ENCODE data around the gene RBBP7.

RBBP7 gene

GRCh38 chrX:16814597-16814996 lies 55.6 kb downstream of the RBBP7 start:
- H3K4me3 ChIP-seq (ENCODE audit: low read length): no peak overlapping the region
- TF ChIP-seq CTCF (conservative IDR thresholded peaks at IDR 0.05; ENCODE audit: low read depth, low read length): no peak
- DNase-seq (ENCODE audit: low read depth): no peak

GRCh38 chrX:16807976-16808542 lies 62.1 kb downstream of the RBBP7 start:
- no peak overlapping the region for H3K4me3 ChIP-seq (ENCODE audit: low read length)
- no peak for TF ChIP-seq CTCF (conservative IDR thresholded peaks at IDR 0.05; ENCODE audit: low read depth, low read length)
- no peak for DNase-seq (ENCODE audit: low read depth)

- no peak overlapping the region for H3K4me3 ChIP-seq (ENCODE audit: low read length)
- no peak for DNase-seq (ENCODE audit: low read depth)
- peak; percentile 54 for TF ChIP-seq CTCF (conservative IDR thresholded peaks at IDR 0.05; ENCODE audit: low read depth, low read length)
Observed at GRCh38 chrX:16807548-16807947, 62.6 kb downstream of the RBBP7 start.

GRCh38 chrX:16804923-16805464 lies 65.2 kb downstream of the RBBP7 start:
- no peak overlapping the region for H3K4me3 ChIP-seq (ENCODE audit: low read length)
- no peak for DNase-seq (ENCODE audit: low read depth)
- no peak for TF ChIP-seq CTCF (conservative IDR thresholded peaks at IDR 0.05; ENCODE audit: low read depth, low read length)

- DNase-seq (ENCODE audit: low read depth): no peak
- no peak overlapping the region for H3K4me3 ChIP-seq (ENCODE audit: low read length)
- no peak for TF ChIP-seq CTCF (conservative IDR thresholded peaks at IDR 0.05; ENCODE audit: low read depth, low read length)
Observed at GRCh38 chrX:16797841-16798240, 72.3 kb downstream of the RBBP7 start.

- H3K4me3 ChIP-seq (ENCODE audit: low read length): no peak overlapping the region
- DNase-seq (ENCODE audit: low read depth): no peak
- TF ChIP-seq CTCF (conservative IDR thresholded peaks at IDR 0.05; ENCODE audit: low read depth, low read length): no peak
Observed at GRCh38 chrX:16797358-16797757, 72.8 kb downstream of the RBBP7 start.

GRCh38 chrX:16796298-16796697 lies 73.9 kb downstream of the RBBP7 start:
- no peak for DNase-seq (ENCODE audit: low read depth)
- no peak overlapping the region for H3K4me3 ChIP-seq (ENCODE audit: low read length)
- TF ChIP-seq CTCF (conservative IDR thresholded peaks at IDR 0.05; ENCODE audit: low read depth, low read length): no peak

All from retinal pigment epithelial cell (primary cell).